Measurements from ENCODE around the gene ASB18. TPM values are rescaled to one million over a fixed set of nuclear protein-coding genes. Genes with fewer than 3 reads are reported as not detected.

The ASB18 gene
- total RNA-seq, 1 experiment from 2014 or later = not detected

- no TSS peak for BruUV-seq (replicated peaks)
- ATAC-seq (no peak), DNase-seq (ENCODE audit: low read depth, low spot score) (no peak)
- TF ChIP-seq CTCF (IDR thresholded peaks at IDR 0.05) = no peak
- TF ChIP-seq REST (IDR thresholded peaks at IDR 0.05; ENCODE audit: insufficient read depth in 1 of 2, low read depth in 2 of 2, low read length in 1 of 2) = no peak
- TF ChIP-seq POLR2AphosphoS5 (IDR thresholded peaks at IDR 0.05; ENCODE audit: low read depth, low read length) = no peak
- no peak for TF ChIP-seq TCF7L2 (IDR thresholded peaks at IDR 0.05; ENCODE audit: low read depth, low read length)
- no peak for TF ChIP-seq SIN3A (IDR thresholded peaks at IDR 0.05; ENCODE audit: borderline replicate concordance, insufficient read depth, low read depth, low read length)
- Histone ChIP-seq H3K36me3 (ENCODE audit: control insufficient read depth, insufficient read depth, low read length) (no peaks in the 10 kb centered on the region), H3K27me3 (ENCODE audit: control insufficient read depth, insufficient read depth, low read length) (no peaks in the 10 kb centered on the region), H3K27ac (ENCODE audit: low read length) (no peak overlapping the region), H3K4me1 (ENCODE audit: control insufficient read depth, insufficient read depth, low read length) (peaks cover 18% of the 10 kb centered on the region), H3K4me3 (ENCODE audit: low read depth in 2 of 2, low read length in 2 of 2) (no peak overlapping the region), H3K9me3 (ENCODE audit: control insufficient read depth, insufficient read depth, low read depth, low read length) (no peaks in the 10 kb centered on the region)
- intact Hi-C loops (cut with micrococcal nuclease; ENCODE audit: unreplicated experiment) = loop anchor here (10.0 kb wide), 1 partner anchor 238 kb away; no protein-coding TSS in a partner anchor
- ChIA-PET POLR2A (interaction anchor here (0.7 kb wide), 1 partner anchor 946 kb away, joined by 10 read pairs; no protein-coding TSS in a partner anchor), CTCF (no interaction called here)
- in situ Hi-C loops (cut with HindIII; ENCODE audit: low pct_unique_long_range_greater_than_20kb, low sequenced_read_pairs) = no loop called here
Observed at GRCh38 chr2:236172255-236173035, 91.8 kb downstream of the ASB18 start.

- BruUV-seq (replicated peaks) = no TSS peak
- in situ Hi-C loops (cut with HindIII; ENCODE audit: low pct_unique_long_range_greater_than_20kb, low sequenced_read_pairs) = no loop called here
- H3K27me3 ChIP-seq (ENCODE audit: control insufficient read depth, insufficient read depth, low read length) = no peaks in the 10 kb centered on the region
- no peak for DNase-seq (ENCODE audit: low read depth, low spot score)
- peaks cover 18% of the 10 kb centered on the region for H3K4me1 ChIP-seq (ENCODE audit: control insufficient read depth, insufficient read depth, low read length)
- no peaks in the 10 kb centered on the region for H3K9me3 ChIP-seq (ENCODE audit: control insufficient read depth, insufficient read depth, low read depth, low read length)
- H3K36me3 ChIP-seq (ENCODE audit: control insufficient read depth, insufficient read depth, low read length) = no peaks in the 10 kb centered on the region
- no peak overlapping the region for H3K27ac ChIP-seq (ENCODE audit: low read length)
- POLR2A ChIA-PET = interaction anchor here (0.7 kb wide), 1 partner anchor 947 kb away, joined by 10 read pairs; no protein-coding TSS in a partner anchor
- intact Hi-C loops (cut with micrococcal nuclease; ENCODE audit: unreplicated experiment) = loop anchor here (10.0 kb wide), 1 partner anchor 237 kb away; no protein-coding TSS in a partner anchor
- no peak overlapping the region for H3K4me3 ChIP-seq (ENCODE audit: low read depth in 2 of 2, low read length in 2 of 2)
- TF ChIP-seq POLR2AphosphoS5 (IDR thresholded peaks at IDR 0.05; ENCODE audit: low read depth, low read length) = no peak
- CTCF ChIA-PET = interaction anchor here (0.7 kb wide), 1 partner anchor 11 kb away, joined by 3 read pairs; no protein-coding TSS in a partner anchor
- ATAC-seq = no peak
Observed at GRCh38 chr2:236171680-236172254, 92.4 kb downstream of the ASB18 start.

Measured in Panc1 (cell line).